HCT116 (cell line): ENCODE results near the gene USP7. TPM values are rescaled to one million over a fixed set of nuclear protein-coding genes. Genes with fewer than 3 reads are reported as not detected.

ENCODE experiments used
- ATAC-seq: fragments of 200-7000 bp; cut with Tn5 transposase; 2 replicates; pipeline ENCODE4 v1.9.1; 2020; ENCODE audit warnings: mild to moderate bottlenecking, moderate library complexity
- BruUV-seq: library from RNA; stranded (reverse); fragments of 400-500 nt; replicated peaks from 2 replicates; lab custom pipeline; 2021; lab: Mats Ljungman, UMichigan
- CTCF ChIA-PET: fragments of 300-600 bp; sonication (Branson Sonifier 250); formaldehyde crosslinking; loops from one replicate; lab custom pipeline; 2021; ENCODE audit warnings: antibody characterized with exemption; lab: Charles Lee
- POLR2A ChIA-PET: fragments of 300-600, 350-600 bp; sonication (Branson Sonifier 250); formaldehyde crosslinking; loops from one replicate; lab custom pipeline; 2021; ENCODE audit warnings: antibody characterized with exemption; lab: Charles Lee
- RAD21 ChIA-PET, 2 experiments: fragments of 300-600 bp; sonication (Branson Sonifier 250); formaldehyde crosslinking; loops; one replicate each; lab custom pipeline; 2023; ENCODE audit warnings: low total read pairs in 2 of 2; ENCODE audit not compliant: uncharacterized antibody in 2 of 2, unreplicated experiment in 2 of 2, low non-redundant PET in 1 of 2; lab: Charles Lee
- DNase-seq: peaks from one replicate; pipeline ENCODE4 v3.0.0-alpha.2; 2010; ENCODE audit warnings: low read depth, low spot score
- H2AFZ ChIP-seq: fragments of 200-600 bp; shearing (Covaris generic), sonication (generic); 2 replicates; pipeline ENCODE4 v1.6.1; 2017; ENCODE audit warnings: low read depth, mixed run types, mixed read lengths, antibody characterized with exemption, low read length; ENCODE audit not compliant: poor library complexity, severe bottlenecking
- H3K27ac ChIP-seq: 2 replicates; pipeline ENCODE4 v1.5.1; 2012; ENCODE audit warnings: low read depth, low read length
- H3K27me3 ChIP-seq: fragments of 200-600 bp; sonication (generic); 2 replicates; pipeline ENCODE4 v1.6.1; 2016; ENCODE audit warnings: mixed run types, low read length, mixed read lengths; ENCODE audit not compliant: insufficient read depth
- H3K36me3 ChIP-seq, 2 experiments: fragments of 200-500 bp in 1 of 2; fragments of 200-600 bp in 1 of 2; sonication (Bioruptor generic) in 1 of 2; sonication (generic) in 1 of 2; 2 replicates each; pipeline versions ENCODE4 v1.5.1 to v1.6.1; 2014 to 2016; ENCODE audit warnings: low read length in 2 of 2, inconsistent platforms in 1 of 2, mixed read lengths in 1 of 2, mixed run types in 1 of 2; ENCODE audit not compliant: insufficient read depth in 2 of 2, control insufficient read depth in 1 of 2
- H3K4me1 ChIP-seq, 2 experiments: fragments of 200-600 bp in 1 of 2; sonication (generic) in 1 of 2; 2 replicates each; pipeline versions ENCODE4 v1.5.1 to v1.6.1; 2012 to 2017; ENCODE audit warnings: low read length in 2 of 2, inconsistent platforms in 1 of 2, mild to moderate bottlenecking in 1 of 2, mixed read lengths in 1 of 2, mixed run types in 1 of 2, moderate library complexity in 1 of 2; ENCODE audit not compliant: insufficient read depth in 2 of 2, control insufficient read depth in 1 of 2
- H3K4me2 ChIP-seq: fragments of 200-600 bp; sonication (generic); 2 replicates; pipeline ENCODE4 v1.6.1; 2017; ENCODE audit warnings: mixed run types, low read length, mixed read lengths
- H3K4me3 ChIP-seq, 2 experiments: fragments of 200-600 bp in 1 of 2; sonication (generic) in 1 of 2; replicated peaks in 1 of 2; 2 replicates each; pipeline ENCODE4 v1.5.1; 2011 to 2016; ENCODE audit warnings: low read length in 2 of 2, control low read depth in 1 of 2, low read depth in 1 of 2, mild to moderate bottlenecking in 1 of 2, mixed read lengths in 1 of 2, mixed run types in 1 of 2
- H3K79me2 ChIP-seq: fragments of 200-600 bp; sonication (generic); 2 replicates; pipeline ENCODE4 v1.6.1; 2017; ENCODE audit warnings: mild to moderate bottlenecking, mixed run types, low read length, moderate library complexity, mixed read lengths; ENCODE audit not compliant: insufficient read depth
- H3K9ac ChIP-seq: fragments of 200-600 bp; sonication (generic); 2 replicates; pipeline ENCODE4 v1.6.1; 2016; ENCODE audit warnings: low read length, mixed read lengths
- H3K9me2 ChIP-seq: fragments of 200-600 bp; sonication (generic), shearing (Covaris generic); 2 replicates; pipeline ENCODE4 v1.6.1; 2017; ENCODE audit warnings: mixed run types, mild to moderate bottlenecking, moderate library complexity; ENCODE audit not compliant: insufficient read depth
- H3K9me3 ChIP-seq, 2 experiments: fragments of 200-500 bp in 1 of 2; fragments of 200-600 bp in 1 of 2; sonication (Bioruptor generic) in 1 of 2; sonication (generic) in 1 of 2; 2 replicates each; pipeline ENCODE4 v1.6.1; 2014 to 2017; ENCODE audit warnings: low read length in 2 of 2, mixed read lengths in 2 of 2, inconsistent platforms in 1 of 2, low read depth in 1 of 2, mild to moderate bottlenecking in 1 of 2, mixed run types in 1 of 2, moderate library complexity in 1 of 2; ENCODE audit not compliant: control insufficient read depth in 1 of 2, insufficient read depth in 1 of 2
- H4K20me1 ChIP-seq: fragments of 200-600 bp; sonication (generic), shearing (Covaris generic); 2 replicates; pipeline ENCODE4 v1.6.1; 2017; ENCODE audit warnings: mixed run types, mild to moderate bottlenecking, moderate library complexity; ENCODE audit not compliant: insufficient read depth
- CTCF ChIP-seq, 3 experiments: fragments of 200-600 bp in 1 of 3; sonication (generic) in 1 of 3; IDR thresholded peaks in 2 of 3; conservative IDR thresholded peaks in 1 of 3; 2 replicates each; pipeline ENCODE4 v1.5.1; 2012 to 2017; ENCODE audit warnings: low read depth in 2 of 3, low read length in 2 of 3, antibody characterized with exemption in 1 of 3, borderline replicate concordance in 1 of 3, control low read depth in 1 of 3, mild to moderate bottlenecking in 1 of 3, mixed read lengths in 1 of 3, mixed run types in 1 of 3, moderate library complexity in 1 of 3; ENCODE audit not compliant: insufficient read depth in 1 of 3
- YY1 ChIP-seq: IDR thresholded peaks from 2 replicates; pipeline ENCODE4 v1.6.1; 2011; ENCODE audit warnings: low read length, low read depth, moderate library complexity, mild to moderate bottlenecking; ENCODE audit not compliant: insufficient replicate concordance; ENCODE audit errors: extremely low read depth
- intact Hi-C: fragments of 100-400 bp; cut with micrococcal nuclease; formaldehyde crosslinking; loops from 2 replicates; pipeline ENCODE4 v1.10.0; 2022
- total RNA-seq: library from RNA; stranded (reverse); gene quantifications from one replicate; pipeline ENCODE4 v1.2.1, GENCODE V29; 2021; ENCODE audit not compliant: unreplicated experiment
- TF ChIP-seq, protein P1 (sequence below): IDR thresholded peaks from 2 replicates; pipeline ENCODE4 v1.6.1; 2012; ENCODE audit warnings: low read depth

The USP7 gene
- total RNA-seq, 1 experiment from 2014 or later: 154 TPM

DNA sequence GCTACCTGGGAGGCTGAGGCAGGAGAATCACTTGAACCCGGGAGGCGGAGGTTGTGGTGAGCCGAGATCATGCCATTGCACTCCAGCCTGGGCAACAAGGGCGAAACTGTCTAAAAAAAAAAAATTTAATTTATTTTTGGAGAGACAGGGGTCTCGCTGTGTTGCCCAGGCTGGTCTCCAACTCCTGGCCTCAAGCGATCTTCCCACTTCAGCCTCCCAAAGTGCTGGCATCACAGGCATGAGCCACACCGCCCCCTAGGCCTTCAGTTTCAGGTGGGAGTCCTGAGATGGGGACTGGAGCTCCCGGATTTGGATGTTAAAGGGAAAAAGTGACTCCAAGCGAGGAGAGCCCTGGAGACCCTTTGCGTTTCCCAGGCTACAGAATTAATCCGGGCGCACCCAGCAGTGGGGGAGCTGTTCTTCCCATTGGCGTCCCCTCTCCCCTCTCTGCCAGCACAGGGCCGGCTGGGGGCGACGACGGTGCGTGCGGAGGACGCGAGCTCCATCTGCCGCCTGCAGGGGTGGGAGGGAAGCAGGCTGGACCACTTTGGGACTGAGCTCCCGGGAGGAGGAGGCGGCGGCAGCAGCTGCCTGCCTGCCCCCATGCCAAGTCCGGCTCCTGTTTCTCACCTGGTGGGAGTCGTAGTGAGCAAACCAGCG, 49.3 kb upstream of the USP7 start:
- Histone ChIP-seq H3K27me3 (no peaks in the 10 kb centered on the region), H4K20me1 (no peaks in the 10 kb centered on the region), H3K9me3 (peaks cover 4 to 9% of the 10 kb centered on the region in 2 experiments; a peak in 1 of 4 replicates), H2AFZ (no peak overlapping the region), H3K27ac (no peak overlapping the region), H3K9me2 (no peaks in the 10 kb centered on the region), H3K4me2 (no peak overlapping the region), H3K4me1 (peaks cover 2 to 9% of the 10 kb centered on the region in 2 experiments; a peak in 3 of 4 replicates), H3K4me3 (no peak overlapping the region), H3K36me3 (no peaks in the 10 kb centered on the region), H3K9ac (no peak overlapping the region), H3K79me2 (no peaks in the 10 kb centered on the region)
- RAD21 ChIA-PET: no interaction called here
- no TSS peak for BruUV-seq
- CTCF ChIA-PET: interaction anchor here (1.6 kb wide), 1 partner anchor 20 kb away, joined by 4 read pairs; no protein-coding TSS in a partner anchor
- intact Hi-C loops: no loop called here
- no peak for ATAC-seq
- POLR2A ChIA-PET: no interaction called here
- no peak for TF ChIP-seq YY1
- TF ChIP-seq CTCF (IDR thresholded peaks at IDR 0.05 in 2 of 3, conservative IDR thresholded peaks at IDR 0.05 in 1 of 3; ENCODE audit: borderline replicate concordance in 1 of 3, insufficient read depth in 1 of 3, low read depth in 2 of 3, low read length in 2 of 3): no peak
- TF ChIP-seq, protein P1, sequence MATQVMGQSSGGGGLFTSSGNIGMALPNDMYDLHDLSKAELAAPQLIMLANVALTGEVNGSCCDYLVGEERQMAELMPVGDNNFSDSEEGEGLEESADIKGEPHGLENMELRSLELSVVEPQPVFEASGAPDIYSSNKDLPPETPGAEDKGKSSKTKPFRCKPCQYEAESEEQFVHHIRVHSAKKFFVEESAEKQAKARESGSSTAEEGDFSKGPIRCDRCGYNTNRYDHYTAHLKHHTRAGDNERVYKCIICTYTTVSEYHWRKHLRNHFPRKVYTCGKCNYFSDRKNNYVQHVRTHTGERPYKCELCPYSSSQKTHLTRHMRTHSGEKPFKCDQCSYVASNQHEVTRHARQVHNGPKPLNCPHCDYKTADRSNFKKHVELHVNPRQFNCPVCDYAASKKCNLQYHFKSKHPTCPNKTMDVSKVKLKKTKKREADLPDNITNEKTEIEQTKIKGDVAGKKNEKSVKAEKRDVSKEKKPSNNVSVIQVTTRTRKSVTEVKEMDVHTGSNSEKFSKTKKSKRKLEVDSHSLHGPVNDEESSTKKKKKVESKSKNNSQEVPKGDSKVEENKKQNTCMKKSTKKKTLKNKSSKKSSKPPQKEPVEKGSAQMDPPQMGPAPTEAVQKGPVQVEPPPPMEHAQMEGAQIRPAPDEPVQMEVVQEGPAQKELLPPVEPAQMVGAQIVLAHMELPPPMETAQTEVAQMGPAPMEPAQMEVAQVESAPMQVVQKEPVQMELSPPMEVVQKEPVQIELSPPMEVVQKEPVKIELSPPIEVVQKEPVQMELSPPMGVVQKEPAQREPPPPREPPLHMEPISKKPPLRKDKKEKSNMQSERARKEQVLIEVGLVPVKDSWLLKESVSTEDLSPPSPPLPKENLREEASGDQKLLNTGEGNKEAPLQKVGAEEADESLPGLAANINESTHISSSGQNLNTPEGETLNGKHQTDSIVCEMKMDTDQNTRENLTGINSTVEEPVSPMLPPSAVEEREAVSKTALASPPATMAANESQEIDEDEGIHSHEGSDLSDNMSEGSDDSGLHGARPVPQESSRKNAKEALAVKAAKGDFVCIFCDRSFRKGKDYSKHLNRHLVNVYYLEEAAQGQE: no peak
- no peak for DNase-seq
